ENCODE results near the gene ZBTB32.

ZBTB32 gene

GRCh38 chr19:35733180-35734125 is 29.1 kb downstream of the ZBTB32 start:
- CTCF ChIA-PET, result interaction anchor here (0.5 kb wide), 1 partner anchor 39 kb away, joined by 6 read pairs; no protein-coding TSS in a partner anchor
- Histone ChIP-seq H3K4me1 (ENCODE audit: control insufficient read depth, insufficient read depth, low read length) (no peaks in the 10 kb centered on the region), H3K36me3 (ENCODE audit: control insufficient read depth in 2 of 2, insufficient read depth in 1 of 2, low read length in 2 of 2) (peaks cover 95% of the 10 kb centered on the region in 2 experiments), H3K9me3 (ENCODE audit: control insufficient read depth, insufficient read depth, low read depth, low read length) (no peaks in the 10 kb centered on the region), H3K27ac (ENCODE audit: extremely low read depth, low read depth, low read length) (0 out of 2 replicates have a peak overlapping the region, but pooled peaks have one; percentile 5), H3K4me3 (ENCODE audit: low read depth, low read length) (no peak overlapping the region)
- POLR2A ChIA-PET, result interaction anchor here (1.5 to 7.7 kb wide), 4 partner anchors 7 to 15 kb away, joined by 7 to 204 read pairs (median 12); partner anchors contain the start of genes LIN37, PSENEN and U2AF1L4
- TF ChIP-seq ZBTB1 (tag by site-specific recombination; IDR thresholded peaks at IDR 0.05) (no peak), ZNF670 (tag by site-specific recombination; IDR thresholded peaks at IDR 0.05; ENCODE audit: low read depth) (no peak), ZNF501 (tag by site-specific recombination; IDR thresholded peaks at IDR 0.05) (no peak), ZNF654 (tag by site-specific recombination; IDR thresholded peaks at IDR 0.05; ENCODE audit: low read depth) (no peak), ZNF660 (tag by site-specific recombination; IDR thresholded peaks at IDR 0.05) (no peak), ZNF626 (tag by site-specific recombination; IDR thresholded peaks at IDR 0.05) (no peak), ZNF558 (tag by site-specific recombination; IDR thresholded peaks at IDR 0.05) (no peak), ZNF26 (tag by site-specific recombination; IDR thresholded peaks at IDR 0.05) (no peak), ZNF214 (tag by site-specific recombination; IDR thresholded peaks at IDR 0.05; ENCODE audit: borderline replicate concordance) (no peak), GFI1B (tag by site-specific recombination; IDR thresholded peaks at IDR 0.05) (no peak), PRDM1 (tag by site-specific recombination; IDR thresholded peaks at IDR 0.05) (no peak), ZNF132 (tag by site-specific recombination; IDR thresholded peaks at IDR 0.05; ENCODE audit: borderline replicate concordance) (no peak), ZSCAN16 (tag by site-specific recombination; IDR thresholded peaks at IDR 0.05) (no peak), ZBTB20 (tag by site-specific recombination; IDR thresholded peaks at IDR 0.05) (no peak), GLIS2 (tag by site-specific recombination; IDR thresholded peaks at IDR 0.05) (no peak; the same call in 1 of the 2 replicates), KLF17 (tag by site-specific recombination; IDR thresholded peaks at IDR 0.05) (no peak), ZNF274 (IDR thresholded peaks at IDR 0.05; ENCODE audit: low read length) (no peak), ZNF274 (tag by site-specific recombination; IDR thresholded peaks at IDR 0.05; ENCODE audit: borderline replicate concordance) (no peak)

- Histone ChIP-seq H3K36me3 (ENCODE audit: control insufficient read depth in 2 of 2, insufficient read depth in 1 of 2, low read length in 2 of 2) (peaks cover 95% of the 10 kb centered on the region in 2 experiments), H3K4me3 (ENCODE audit: low read depth, low read length) (no peak overlapping the region), H3K27ac (ENCODE audit: extremely low read depth, low read depth, low read length) (peak overlapping the region; percentile 5; the same call in 1 of the 2 replicates), H3K4me1 (ENCODE audit: control insufficient read depth, insufficient read depth, low read length) (no peaks in the 10 kb centered on the region), H3K9me3 (ENCODE audit: control insufficient read depth, insufficient read depth, low read depth, low read length) (no peaks in the 10 kb centered on the region)
- TF ChIP-seq HIC1 (tag by site-specific recombination; IDR thresholded peaks at IDR 0.05) (0 out of 2 replicates have a peak, but pooled peaks have one; percentile 38), ZBTB48 (tag by site-specific recombination; IDR thresholded peaks at IDR 0.05) (peak; percentile 34; the same call in 1 of the 2 replicates), ZNF266 (tag by site-specific recombination; IDR thresholded peaks at IDR 0.05; ENCODE audit: low read depth) (no peak), BCL11A (tag by site-specific recombination; IDR thresholded peaks at IDR 0.05; ENCODE audit: low read depth) (0 out of 2 replicates have a peak, but pooled peaks have one; percentile 50)
- POLR2A ChIA-PET, result interaction anchor here (3.2 to 7.7 kb wide), 3 partner anchors 8 to 14 kb away, joined by 12 to 204 read pairs (median 28); partner anchors contain the start of genes LIN37, PSENEN and U2AF1L4
- CTCF ChIA-PET, result interaction anchor here (0.5 to 0.6 kb wide), 2 partner anchors 39 to 40 kb away, joined by 3 to 6 read pairs; no protein-coding TSS in a partner anchor
Observed at GRCh38 chr19:35734273-35734672, 29.9 kb downstream of the ZBTB32 start.

Data from HEK293 (cell line).